ENCODE data around the gene UBE2B.

GRCh38 chr5:134397196-134397595 lies 25.8 kb downstream of the UBE2B start:
- TF ChIP-seq EZH2 (IDR thresholded peaks at IDR 0.05; ENCODE audit: borderline replicate concordance, low read depth, low read length, severe bottlenecking) (no peak), CTCF (IDR thresholded peaks at IDR 0.05; ENCODE audit: borderline replicate concordance, extremely low read depth, low read length, poor library complexity, severe bottlenecking) (no peak)

Data from DND-41 (cell line).